NCI-H1417 (cell line): ENCODE results near the gene TRIO.
A peak's percentile ranks its signal among the peaks of the same experiment; 100 is the strongest.
"Not testable (repeated sequence)": the region's sequence is repeated elsewhere in the genome, so short reads cannot be mapped to it uniquely, and the experiment has no call there.

Experiments used
- DNase-seq, 3 experiments: peaks; one replicate each; lab custom pipeline; 2025; lab: John Stamatoyannopoulos, UW

The TRIO gene

GRCh38 chr5:14185326-14186058 is 42.4 kb downstream of the TRIO start:
- peak in 2 of 3 experiments; percentile 49 to 58 for DNase-seq

DNA sequence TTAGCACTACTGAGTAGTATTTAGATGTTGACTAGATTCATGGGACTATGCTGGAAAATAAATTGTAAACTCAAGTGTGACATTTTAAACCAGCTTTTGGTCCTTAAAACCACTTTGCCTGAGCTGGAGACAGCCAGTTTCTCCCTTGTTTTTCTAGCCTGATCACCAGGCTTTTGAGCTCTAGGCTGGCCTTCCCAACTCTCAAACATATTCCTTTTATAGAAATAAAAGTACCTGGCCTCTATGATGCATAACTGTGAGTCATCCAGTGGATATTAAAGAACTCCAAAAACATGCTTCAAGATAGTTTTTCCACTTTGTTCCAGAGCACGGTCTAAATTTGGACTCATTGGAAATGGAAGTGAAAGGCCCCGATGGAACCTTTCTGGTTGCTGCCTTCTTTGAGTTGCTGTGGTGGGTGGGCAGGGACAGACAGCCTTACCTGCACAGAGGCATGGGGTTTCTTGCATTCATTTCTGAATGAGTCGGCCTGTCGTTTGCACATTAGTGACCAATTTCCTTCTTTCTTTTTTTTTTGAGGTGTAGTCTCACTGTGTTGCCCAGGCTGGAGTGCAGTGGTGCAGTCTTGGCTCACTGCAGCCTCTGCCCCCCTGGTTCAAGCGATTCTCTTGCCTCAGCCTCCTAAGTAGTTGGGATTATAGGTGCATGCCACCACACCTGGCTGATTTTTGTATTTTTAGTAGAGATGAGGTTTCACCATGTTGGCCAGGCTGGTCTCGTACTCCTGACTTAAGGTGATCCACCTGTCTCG is 43.1 kb downstream of the TRIO start:
- DNase-seq: peak in 1 of 3 experiments; percentile 87

DNA sequence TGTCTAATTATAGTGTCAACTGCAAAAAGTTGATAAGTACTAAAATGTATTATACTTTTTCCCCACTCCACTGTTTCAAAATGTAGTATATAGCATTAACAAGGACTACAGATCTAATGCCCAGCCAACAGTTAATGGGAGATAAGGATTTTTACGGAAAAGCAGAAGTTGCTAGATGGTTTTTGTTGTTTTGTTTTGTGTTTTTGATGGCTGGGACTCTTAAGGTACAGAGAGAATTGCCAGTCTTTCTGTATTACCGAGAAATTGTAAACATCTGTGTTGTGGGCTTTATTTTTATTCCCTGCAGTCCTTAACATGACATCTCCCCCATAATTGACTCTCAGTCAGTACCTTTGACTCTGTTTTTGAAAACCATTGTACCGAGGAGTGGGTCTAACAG is 44.0 kb downstream of the TRIO start:
- DNase-seq: no peak

DNA sequence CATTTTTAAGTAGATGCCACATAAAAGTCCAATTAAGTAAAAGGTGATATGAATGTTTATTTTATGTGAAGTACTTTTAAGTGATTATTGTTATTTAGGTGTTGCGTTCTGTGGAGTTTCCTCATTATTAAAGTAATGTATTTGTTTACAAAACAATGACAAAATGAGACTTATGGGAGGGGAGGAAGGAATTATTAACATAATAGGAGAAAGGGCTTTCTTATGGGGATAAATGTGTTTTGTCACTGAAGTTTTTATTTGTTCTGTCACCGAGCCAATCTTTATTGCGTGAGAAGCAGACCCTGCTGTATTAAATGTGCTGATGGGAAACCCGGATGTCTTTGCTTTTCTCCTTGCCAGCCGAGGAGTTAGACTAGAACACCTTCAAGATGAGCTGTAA is 44.5 kb downstream of the TRIO start:
- DNase-seq: no peak

DNA sequence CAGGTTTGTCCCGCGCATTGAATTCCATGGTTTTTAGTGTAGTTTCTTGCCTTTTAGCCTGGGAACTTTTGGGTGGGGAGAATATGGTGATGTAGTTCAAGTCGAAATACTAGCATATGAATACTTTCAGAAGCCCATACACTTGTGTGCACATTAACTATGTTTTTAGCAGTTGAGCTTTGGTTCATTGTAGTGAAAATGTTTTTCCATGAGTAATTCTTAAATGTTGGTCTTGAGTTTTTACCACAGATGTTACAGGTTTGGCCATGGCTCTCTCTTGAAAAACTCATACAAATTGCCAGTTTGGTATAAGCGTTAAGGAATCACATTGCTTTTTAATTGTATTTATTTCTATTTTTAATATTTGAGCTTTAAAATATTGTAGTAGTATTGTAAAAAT is 45.6 kb downstream of the TRIO start:
- no peak for DNase-seq

DNA sequence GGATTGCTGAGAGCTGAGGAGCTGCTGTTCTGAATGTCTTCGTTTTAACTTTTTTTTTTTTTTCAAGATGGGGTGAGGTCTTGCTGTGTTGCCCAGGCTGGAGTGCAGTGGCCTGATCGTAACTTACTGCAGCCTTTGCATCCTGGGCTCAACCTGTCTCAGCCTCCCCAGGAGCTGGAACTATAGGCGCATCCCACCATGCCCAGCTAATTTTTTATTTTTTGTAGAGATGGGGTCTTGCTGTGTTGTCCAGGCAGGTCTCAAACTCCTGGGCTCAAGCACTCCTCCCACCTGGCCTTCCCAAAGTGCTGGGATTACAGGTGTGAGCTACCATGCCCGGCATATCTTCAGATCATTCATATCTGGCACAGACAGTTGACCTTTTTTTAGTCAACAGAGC is 46.5 kb downstream of the TRIO start:
- no peak for DNase-seq

DNA sequence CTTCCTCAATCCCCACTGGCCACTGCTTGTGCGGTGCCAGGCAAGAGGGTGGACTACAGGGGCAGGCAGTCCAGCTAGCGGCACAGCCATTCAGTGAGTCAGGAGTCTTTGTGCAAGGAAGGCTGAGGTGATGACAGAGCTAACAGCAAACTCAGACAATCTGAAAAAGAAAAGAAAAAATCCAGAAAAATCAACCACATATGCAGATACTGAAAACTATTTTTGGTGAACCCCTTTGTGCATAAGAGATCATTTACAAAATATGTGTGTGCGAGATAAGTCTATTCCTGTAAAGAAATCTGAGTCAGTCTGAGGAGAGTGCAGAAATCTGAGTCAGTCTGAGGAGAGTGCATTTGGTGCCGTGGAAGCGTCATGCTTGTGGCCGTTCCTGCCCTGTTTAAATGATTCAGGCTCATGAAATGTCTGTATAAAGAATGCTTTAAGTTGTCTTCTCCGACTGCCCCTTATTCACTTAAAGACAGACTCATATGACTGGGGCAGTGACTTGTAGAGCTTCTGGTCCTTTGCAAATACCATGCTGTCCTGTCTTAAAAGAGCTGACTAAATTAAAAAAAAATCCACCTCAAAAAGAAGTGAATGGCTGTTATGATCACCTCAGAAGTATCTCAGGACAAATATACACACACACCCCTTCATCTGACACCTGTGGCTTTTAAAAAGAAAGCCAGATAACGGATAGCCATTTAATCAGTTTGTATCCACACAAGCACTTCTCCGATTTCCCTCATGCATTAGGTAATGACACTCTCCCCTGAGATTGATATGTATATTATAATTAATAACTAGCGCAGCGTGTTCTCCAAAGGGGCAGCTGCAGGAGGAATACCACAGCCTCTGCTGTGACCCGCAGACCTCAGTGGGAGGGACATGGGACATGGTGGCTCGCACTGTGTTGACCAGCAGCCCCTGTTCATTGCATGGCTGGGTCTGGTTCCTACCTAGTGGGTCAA is 47.3 kb downstream of the TRIO start:
- peak; percentile 25 to 95 (median 70) for DNase-seq

- DNase-seq: no peak
These were observed 48.2 kb downstream of the TRIO start for GRCh38 chr5:14191325-14191724.

- DNase-seq: no peak
These were observed 50.4 kb downstream of the TRIO start for GRCh38 chr5:14193496-14193895.

DNA sequence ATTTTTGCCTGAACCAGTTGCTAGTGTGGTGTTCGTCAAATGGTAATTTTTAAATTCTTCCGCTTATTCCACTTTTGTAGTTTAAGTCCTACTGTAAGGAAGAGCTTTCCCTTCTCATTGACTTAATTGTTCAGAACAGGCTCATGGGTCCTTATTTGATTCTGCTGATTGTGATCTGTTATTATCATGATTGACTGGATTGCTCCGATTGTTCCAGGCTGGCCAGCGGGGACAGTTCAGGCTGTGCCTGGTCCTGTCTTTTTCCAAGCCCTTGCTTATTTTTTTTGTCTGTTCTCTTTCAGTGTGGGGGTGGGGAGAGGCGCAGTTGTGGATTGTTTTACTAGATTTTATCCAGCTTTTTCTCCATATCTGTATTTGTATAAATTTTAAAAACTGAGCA is 52.4 kb downstream of the TRIO start:
- no peak for DNase-seq

- DNase-seq: peak in 2 of 3 experiments; percentile 70 to 87
These were observed 53.9 kb downstream of the TRIO start for GRCh38 chr5:14197056-14197455.

GRCh38 chr5:14199902-14200301 is 56.8 kb downstream of the TRIO start:
- peak in 2 of 3 experiments; percentile 40 to 91 for DNase-seq

DNA sequence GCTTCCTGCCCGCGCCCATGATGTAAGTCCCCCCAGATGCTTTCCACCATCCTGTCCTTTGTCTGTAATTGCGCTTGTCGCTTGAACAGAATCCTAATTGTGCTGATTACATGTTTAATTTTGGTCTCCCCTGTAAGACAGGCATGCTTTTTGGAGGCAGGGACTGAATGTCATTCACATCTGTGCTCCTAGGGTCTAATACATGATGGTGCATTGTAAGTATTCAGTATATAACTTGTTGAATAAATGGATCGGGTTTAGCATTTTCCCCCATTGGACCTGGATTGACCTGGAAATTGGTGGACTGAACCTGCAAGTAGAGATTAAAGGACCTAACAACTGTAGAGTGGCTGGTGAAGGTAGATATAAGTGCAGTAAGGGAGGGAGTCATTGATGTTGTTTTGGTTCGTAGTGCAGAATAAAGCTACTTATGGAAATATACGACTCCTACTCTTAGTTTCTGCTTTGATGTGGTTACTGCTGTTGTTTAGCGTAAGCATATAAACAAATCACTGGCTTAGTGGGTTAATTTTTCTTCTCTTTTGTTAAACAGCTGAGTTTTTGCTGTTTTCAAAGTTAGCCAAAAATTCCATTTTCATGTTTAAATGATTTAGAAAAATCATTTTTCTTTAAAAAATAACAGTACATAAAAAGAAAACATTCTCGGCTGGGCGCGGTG is 57.3 kb downstream of the TRIO start:
- peak in 1 of 3 experiments; percentile 98 for DNase-seq

GRCh38 chr5:14201325-14202045 is 58.3 kb downstream of the TRIO start:
- no peak for DNase-seq

- peak in 1 of 3 experiments; percentile 16 for DNase-seq
These were observed 59.3 kb downstream of the TRIO start for GRCh38 chr5:14202462-14202861.

GRCh38 chr5:14204011-14204670 is 61.0 kb downstream of the TRIO start:
- DNase-seq: no peak

DNA sequence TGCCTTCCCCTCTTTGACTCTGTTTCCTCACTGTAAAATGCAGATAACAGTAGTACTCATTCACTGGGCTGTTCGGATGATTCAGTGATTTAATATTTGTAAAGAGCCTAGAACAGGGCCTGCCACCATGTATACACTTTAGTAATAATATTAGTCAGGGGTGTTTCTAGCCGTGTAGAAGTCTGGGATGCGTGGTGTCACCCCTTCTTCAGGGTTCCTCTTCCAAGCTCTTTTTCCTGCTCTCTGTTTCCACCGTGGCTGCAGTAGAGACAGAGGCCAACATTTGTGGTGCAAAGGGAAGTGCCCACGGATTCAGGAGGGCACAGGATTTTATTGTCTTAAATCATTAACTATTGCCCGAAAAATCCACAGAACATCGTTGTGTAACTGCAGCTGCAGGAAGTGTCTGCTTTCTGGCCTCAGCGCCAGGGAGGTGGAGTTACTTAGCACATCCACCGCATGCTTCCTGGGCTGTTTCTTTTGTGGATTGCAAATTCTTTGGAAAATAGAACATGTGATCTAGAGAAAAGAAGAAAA is 61.7 kb downstream of the TRIO start:
- DNase-seq: peak in 2 of 3 experiments; percentile 21 to 31

DNA sequence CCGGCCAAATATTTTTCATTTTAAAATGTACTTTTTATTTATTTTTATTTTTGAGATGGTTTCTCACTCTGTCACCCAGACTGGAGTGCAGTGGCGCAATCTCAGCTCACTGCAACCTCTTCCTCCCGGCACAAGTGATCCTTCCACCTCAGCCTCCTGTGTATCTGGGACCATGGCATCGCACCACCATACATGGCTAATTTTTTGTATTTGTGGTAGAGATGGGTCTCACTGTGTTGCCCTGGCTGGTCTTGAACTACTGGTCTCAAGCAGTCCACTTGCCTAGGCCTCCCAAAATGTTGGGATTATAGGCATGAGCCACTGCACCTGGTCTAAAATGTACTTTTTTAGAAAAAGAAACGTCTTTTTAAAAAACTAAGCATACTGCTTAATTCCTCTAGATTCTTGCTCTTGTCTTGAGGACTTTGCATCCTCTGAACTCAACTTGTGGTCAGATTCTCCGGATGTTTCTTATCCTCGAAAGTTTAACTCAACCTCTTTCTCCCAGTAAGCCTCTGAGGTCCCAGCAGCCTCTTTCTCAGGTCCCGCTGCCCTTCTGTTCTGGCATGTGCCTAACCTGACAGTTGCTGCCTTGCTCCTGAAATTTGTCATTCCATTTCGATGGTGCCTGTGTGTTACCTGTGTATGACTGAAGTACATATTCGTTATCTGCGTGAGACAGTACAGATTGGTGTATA is 63.0 kb downstream of the TRIO start:
- DNase-seq: no peak

GRCh38 chr5:14207428-14207827 is 64.3 kb downstream of the TRIO start:
- DNase-seq: not testable (repeated sequence)
